Measurements from ENCODE around the gene IRGM. TPM values are rescaled to one million over a fixed set of nuclear protein-coding genes. Genes with fewer than 3 reads are reported as not detected.
A peak's percentile ranks its signal among the peaks of the same experiment; 100 is the strongest.
"Not testable (repeated sequence)": the region's sequence is repeated elsewhere in the genome, so short reads cannot be mapped to it uniquely, and the experiment has no call there.

The IRGM gene
- total RNA-seq, 1 donor from 2014 or later, result not detected

- Mint-ChIP-seq H3K4me1 (ENCODE audit: unreplicated experiment) (peaks cover 5% of the 10 kb centered on the region), H3K9me3 (no peaks in the 10 kb centered on the region), H3K27me3 (peaks cover 20% of the 10 kb centered on the region), H3K4me3 (no peak overlapping the region), H3K27ac (peak overlapping the region; percentile 30), H3K36me3 (no peaks in the 10 kb centered on the region)
- DNase-seq (ENCODE audit: extremely low spot score, unreplicated experiment), result no peak
- peak; percentile 82 for TF ChIP-seq CTCF (conservative IDR thresholded peaks at IDR 0.05)
These were observed 473 bp downstream of the IRGM start for GRCh38 chr5:150846654-150847333.

- Mint-ChIP-seq H3K4me1 (ENCODE audit: unreplicated experiment) (peaks cover 5% of the 10 kb centered on the region), H3K4me3 (no peak overlapping the region), H3K27ac (peak overlapping the region; percentile 30), H3K27me3 (peaks cover 20% of the 10 kb centered on the region), H3K9me3 (no peaks in the 10 kb centered on the region), H3K36me3 (no peaks in the 10 kb centered on the region)
- peak; percentile 8 for TF ChIP-seq CTCF (conservative IDR thresholded peaks at IDR 0.05)
- DNase-seq (ENCODE audit: extremely low spot score, unreplicated experiment), result no peak
These were observed 994 bp downstream of the IRGM start for GRCh38 chr5:150847334-150847695.

- no peaks in the 10 kb centered on the region for H3K9me3 Mint-ChIP-seq
- DNase-seq (ENCODE audit: extremely low spot score, unreplicated experiment), result no peak
- no peak overlapping the region for H3K27ac Mint-ChIP-seq
- no peak for TF ChIP-seq CTCF (conservative IDR thresholded peaks at IDR 0.05)
- peaks cover 5% of the 10 kb centered on the region for H3K4me1 Mint-ChIP-seq (ENCODE audit: unreplicated experiment)
- no peaks in the 10 kb centered on the region for H3K36me3 Mint-ChIP-seq
- H3K4me3 Mint-ChIP-seq, result no peak overlapping the region
- peaks cover 20% of the 10 kb centered on the region for H3K27me3 Mint-ChIP-seq
These were observed 1.9 kb downstream of the IRGM start for GRCh38 chr5:150848271-150848670.

GRCh38 chr5:150851039-150851438 lies 4.7 kb downstream of the IRGM start:
- H3K27ac Mint-ChIP-seq, result no peak overlapping the region
- no peaks in the 10 kb centered on the region for H3K36me3 Mint-ChIP-seq
- TF ChIP-seq CTCF (conservative IDR thresholded peaks at IDR 0.05), result no peak
- H3K27me3 Mint-ChIP-seq, result peaks cover 20% of the 10 kb centered on the region
- DNase-seq (ENCODE audit: extremely low spot score, unreplicated experiment), result no peak
- H3K4me3 Mint-ChIP-seq, result no peak overlapping the region
- peaks cover 5% of the 10 kb centered on the region for H3K4me1 Mint-ChIP-seq (ENCODE audit: unreplicated experiment)
- no peaks in the 10 kb centered on the region for H3K9me3 Mint-ChIP-seq

GRCh38 chr5:150853561-150853960 lies 7.2 kb downstream of the IRGM start:
- no peak for TF ChIP-seq CTCF (conservative IDR thresholded peaks at IDR 0.05)
- no peak overlapping the region for H3K27ac Mint-ChIP-seq
- no peaks in the 10 kb centered on the region for H3K4me1 Mint-ChIP-seq (ENCODE audit: unreplicated experiment)
- H3K27me3 Mint-ChIP-seq, result peaks cover 14% of the 10 kb centered on the region
- no peak overlapping the region for H3K4me3 Mint-ChIP-seq
- no peak for DNase-seq (ENCODE audit: extremely low spot score, unreplicated experiment)
- H3K9me3 Mint-ChIP-seq, result no peaks in the 10 kb centered on the region
- no peaks in the 10 kb centered on the region for H3K36me3 Mint-ChIP-seq

GRCh38 chr5:150856700-150857099 lies 10.4 kb downstream of the IRGM start:
- not testable (repeated sequence) for H3K9me3 Mint-ChIP-seq; H3K4me3 Mint-ChIP-seq; H3K4me1 Mint-ChIP-seq (ENCODE audit: unreplicated experiment); H3K36me3 Mint-ChIP-seq; DNase-seq (ENCODE audit: extremely low spot score, unreplicated experiment); H3K27ac Mint-ChIP-seq; H3K27me3 Mint-ChIP-seq

Measured in type B pancreatic cell (in vitro differentiated cells).